Effector memory CD8-positive, alpha-beta T cell (primary cell): ENCODE data around the gene MED12.
A peak's percentile ranks its signal among the peaks of the same experiment; 100 is the strongest.

Experiments used
- ATAC-seq: fragments of 150-1000 bp; cut with Tn5 transposase; replicated peaks from 2 replicates; pipeline ENCODE4 v1.10.0; 2021; ENCODE audit warnings: mild to moderate bottlenecking, moderate library complexity
- DNase-seq, 3 experiments: peaks; one replicate each; pipeline ENCODE4 v3.0.0; 2021
- H3K27ac Mint-ChIP-seq, 2 donors: one replicate each; pipeline ENCODE4 v1.8.0; 2022; ENCODE audit warnings: mild to moderate bottlenecking in 2 of 2, mixed read lengths in 2 of 2, moderate library complexity in 2 of 2
- H3K27me3 Mint-ChIP-seq, 2 donors: one replicate each; pipeline ENCODE4 v1.8.0; 2022; ENCODE audit warnings: mixed read lengths in 2 of 2
- H3K36me3 Mint-ChIP-seq: one replicate; pipeline ENCODE4 v1.8.0; 2022; ENCODE audit warnings: mild to moderate bottlenecking, moderate library complexity, mixed read lengths; ENCODE audit not compliant: insufficient read depth
- H3K4me1 Mint-ChIP-seq, 2 donors: one replicate each; pipeline ENCODE4 v1.8.0; 2022; ENCODE audit warnings: low read depth in 2 of 2, mixed read lengths in 2 of 2
- H3K4me3 Mint-ChIP-seq, 2 donors: one replicate each; pipeline ENCODE4 v1.8.0; 2022; ENCODE audit warnings: mild to moderate bottlenecking in 2 of 2, mixed read lengths in 2 of 2, moderate library complexity in 2 of 2
- H3K9me3 Mint-ChIP-seq, 2 donors: one replicate each; pipeline ENCODE4 v1.8.0; 2022; ENCODE audit warnings: mixed read lengths in 2 of 2

Gene MED12

GRCh38 chrX:71098951-71099506 lies 19.4 kb upstream of the MED12 start:
- Mint-ChIP-seq H3K4me1 (peaks cover 38 to 47% of the 10 kb centered on the region in 2 donors), H3K27ac (peak overlapping the region; percentile 68 to 88), H3K4me3 (peak overlapping the region in 1 of 2 donors; percentile 25)

GRCh38 chrX:71099736-71100135 lies 18.7 kb upstream of the MED12 start:
- Mint-ChIP-seq H3K4me1 (peaks cover 45 to 53% of the 10 kb centered on the region in 2 donors), H3K4me3 (peak overlapping the region in 1 of 2 donors; percentile 25), H3K36me3 (peaks cover 43% of the 10 kb centered on the region), H3K9me3 (no peaks in the 10 kb centered on the region), H3K27ac (peak overlapping the region; percentile 68 to 88), H3K27me3 (no peaks in the 10 kb centered on the region)
- no peak for ATAC-seq
- no peak for DNase-seq

More at GRCh38 chrX:71098951-71099506, 19.4 kb upstream of the MED12 start:
- no peaks in the 10 kb centered on the region for H3K27me3 Mint-ChIP-seq
- no peak for DNase-seq
- ATAC-seq = no peak
- H3K36me3 Mint-ChIP-seq = peaks cover 38% of the 10 kb centered on the region
- no peaks in the 10 kb centered on the region for H3K9me3 Mint-ChIP-seq

GRCh38 chrX:71100581-71101505 lies 17.6 kb upstream of the MED12 start:
- DNase-seq (no peak), ATAC-seq (no peak)
- no peaks in the 10 kb centered on the region for H3K27me3 Mint-ChIP-seq
- H3K36me3 Mint-ChIP-seq = peaks cover 47% of the 10 kb centered on the region
- H3K4me1 Mint-ChIP-seq = peaks cover 52% of the 10 kb centered on the region in 2 donors
- H3K9me3 Mint-ChIP-seq = no peaks in the 10 kb centered on the region
- H3K4me3 Mint-ChIP-seq = peak overlapping the region in 1 of 2 donors; percentile 46
- H3K27ac Mint-ChIP-seq = peak overlapping the region; percentile 68 to 93

GRCh38 chrX:71102292-71102691 lies 16.1 kb upstream of the MED12 start:
- peaks cover 60% of the 10 kb centered on the region in 2 donors for H3K4me1 Mint-ChIP-seq

GRCh38 chrX:71103110-71103983 lies 15.0 kb upstream of the MED12 start:
- no peaks in the 10 kb centered on the region for H3K27me3 Mint-ChIP-seq
- H3K4me1 Mint-ChIP-seq = peaks cover 64 to 65% of the 10 kb centered on the region in 2 donors
- peaks cover 65% of the 10 kb centered on the region for H3K36me3 Mint-ChIP-seq
- H3K27ac Mint-ChIP-seq = peak overlapping the region; percentile 93
- H3K9me3 Mint-ChIP-seq = no peaks in the 10 kb centered on the region
- H3K4me3 Mint-ChIP-seq = peak overlapping the region; percentile 77 to 78
- ATAC-seq (peak; percentile 65), DNase-seq (peak; percentile 52 to 57 (median 53))

More at GRCh38 chrX:71102292-71102691, 16.1 kb upstream of the MED12 start:
- ATAC-seq (no peak), DNase-seq (no peak)
- peak overlapping the region; percentile 93 for H3K27ac Mint-ChIP-seq
- H3K27me3 Mint-ChIP-seq = no peaks in the 10 kb centered on the region
- peaks cover 55% of the 10 kb centered on the region for H3K36me3 Mint-ChIP-seq
- no peaks in the 10 kb centered on the region for H3K9me3 Mint-ChIP-seq
- peak overlapping the region; percentile 77 to 78 for H3K4me3 Mint-ChIP-seq

GRCh38 chrX:71105628-71106027 lies 12.8 kb upstream of the MED12 start:
- ATAC-seq = no peak
- no peaks in the 10 kb centered on the region for H3K9me3 Mint-ChIP-seq
- no peak for DNase-seq
- H3K4me1 Mint-ChIP-seq = peaks cover 62 to 77% of the 10 kb centered on the region in 2 donors
- H3K27ac Mint-ChIP-seq = peak overlapping the region; percentile 91 to 98
- peaks cover 86% of the 10 kb centered on the region for H3K36me3 Mint-ChIP-seq
- no peaks in the 10 kb centered on the region for H3K27me3 Mint-ChIP-seq
- peak overlapping the region; percentile 77 to 94 for H3K4me3 Mint-ChIP-seq

GRCh38 chrX:71106427-71106826 lies 12.0 kb upstream of the MED12 start, which contains the start of gene CXorf65:
Gene CXorf65 (minus strand): TSS chrX:71106740. CDS start chrX:71106556, 184 bp downstream.
- Mint-ChIP-seq H3K27me3 (no peaks in the 10 kb centered on the region), H3K36me3 (peaks cover 86% of the 10 kb centered on the region), H3K4me1 (peaks cover 57 to 77% of the 10 kb centered on the region in 2 donors), H3K4me3 (peak within 1 kb of the TSS; percentile 94), H3K9me3 (no peaks in the 10 kb centered on the region), H3K27ac (peak within 1 kb of the TSS; percentile 98 to 100)
- no peak for DNase-seq
- ATAC-seq = no peak

- ATAC-seq (no peak), DNase-seq (no peak)
- H3K36me3 Mint-ChIP-seq = peaks cover 87% of the 10 kb centered on the region
- H3K4me3 Mint-ChIP-seq = peak overlapping the region; percentile 94
- no peaks in the 10 kb centered on the region for H3K27me3 Mint-ChIP-seq
- no peaks in the 10 kb centered on the region for H3K9me3 Mint-ChIP-seq
- peaks cover 56 to 84% of the 10 kb centered on the region in 2 donors for H3K4me1 Mint-ChIP-seq
- peak overlapping the region; percentile 98 to 100 for H3K27ac Mint-ChIP-seq
Measured at GRCh38 chrX:71107245-71107644, 11.2 kb upstream of the MED12 start.

- peak overlapping the region; percentile 94 for H3K4me3 Mint-ChIP-seq
- DNase-seq (peak in 1 of 3 experiments; percentile 31), ATAC-seq (peak; percentile 27)
- no peaks in the 10 kb centered on the region for H3K9me3 Mint-ChIP-seq
- peaks cover 56 to 82% of the 10 kb centered on the region in 2 donors for H3K4me1 Mint-ChIP-seq
- H3K27me3 Mint-ChIP-seq = no peaks in the 10 kb centered on the region
- peak overlapping the region; percentile 98 to 100 for H3K27ac Mint-ChIP-seq
- H3K36me3 Mint-ChIP-seq = peaks cover 82% of the 10 kb centered on the region
Measured at GRCh38 chrX:71107762-71108360, 10.5 kb upstream of the MED12 start.

- Mint-ChIP-seq H3K36me3 (peaks cover 70% of the 10 kb centered on the region), H3K4me3 (peak overlapping the region; percentile 94), H3K9me3 (no peaks in the 10 kb centered on the region), H3K27ac (peak overlapping the region; percentile 98 to 100), H3K4me1 (peaks cover 53 to 70% of the 10 kb centered on the region in 2 donors), H3K27me3 (no peaks in the 10 kb centered on the region)
- DNase-seq = no peak
- peak; percentile 12 for ATAC-seq
Measured at GRCh38 chrX:71109051-71109450, 9.3 kb upstream of the MED12 start.

- H3K36me3 Mint-ChIP-seq = peaks cover 55% of the 10 kb centered on the region
- ATAC-seq (peak; percentile 85), DNase-seq (peak; percentile 67 to 73 (median 70))
- peak within 1 kb of the TSS; percentile 94 for H3K4me3 Mint-ChIP-seq
- peak within 1 kb of the TSS; percentile 98 to 100 for H3K27ac Mint-ChIP-seq
- H3K4me1 Mint-ChIP-seq = peaks cover 35 to 51% of the 10 kb centered on the region in 2 donors
- no peaks in the 10 kb centered on the region for H3K27me3 Mint-ChIP-seq
- H3K9me3 Mint-ChIP-seq = no peaks in the 10 kb centered on the region
Measured at GRCh38 chrX:71111141-71111843, 7.1 kb upstream of the MED12 start, which contains the start of gene IL2RG. Gene IL2RG (minus strand): TSS chrX:71111577. CDS start chrX:71111539, 38 bp downstream.

- peak overlapping the region; percentile 98 to 100 for H3K27ac Mint-ChIP-seq
- H3K27me3 Mint-ChIP-seq = no peaks in the 10 kb centered on the region
- no peaks in the 10 kb centered on the region for H3K9me3 Mint-ChIP-seq
- peak; percentile 45 for ATAC-seq
- H3K4me3 Mint-ChIP-seq = peak overlapping the region; percentile 94
- DNase-seq = peak in 1 of 3 experiments; percentile 35
- peaks cover 31 to 47% of the 10 kb centered on the region in 2 donors for H3K4me1 Mint-ChIP-seq
- H3K36me3 Mint-ChIP-seq = peaks cover 49% of the 10 kb centered on the region
Measured at GRCh38 chrX:71111921-71112431, 6.4 kb upstream of the MED12 start.
